ENCODE results near the gene TCF7.

TCF7 gene

GRCh38 chr5:134113902-134114875 lies at the start of gene TCF7:
Gene TCF7 (plus strand): TSS chr5:134114681. CDS start chr5:134114907, 226 bp downstream.
- DNase-seq (ENCODE audit: low spot score): peak; percentile 67

DNA sequence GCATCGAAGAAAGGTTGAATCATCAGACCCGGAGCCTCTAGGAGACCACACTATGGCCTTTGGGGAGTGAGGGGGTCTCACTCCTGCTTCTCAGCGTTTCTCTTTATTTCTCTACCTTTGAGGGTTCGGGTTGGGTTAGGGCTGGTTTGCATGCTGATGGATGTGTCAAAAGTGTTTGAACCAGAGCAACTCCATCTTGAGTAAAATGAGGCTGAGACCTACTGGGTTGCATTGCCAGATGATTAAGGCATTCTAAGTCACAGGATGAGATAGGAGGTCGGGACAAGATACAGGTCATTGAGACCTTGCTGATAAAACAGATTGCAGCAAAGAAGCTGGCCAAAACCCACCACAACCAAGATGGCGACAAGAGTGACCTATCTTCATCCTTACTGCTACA lies 44.9 kb upstream of the TCF7 start:
- DNase-seq (ENCODE audit: low spot score): no peak

DNA sequence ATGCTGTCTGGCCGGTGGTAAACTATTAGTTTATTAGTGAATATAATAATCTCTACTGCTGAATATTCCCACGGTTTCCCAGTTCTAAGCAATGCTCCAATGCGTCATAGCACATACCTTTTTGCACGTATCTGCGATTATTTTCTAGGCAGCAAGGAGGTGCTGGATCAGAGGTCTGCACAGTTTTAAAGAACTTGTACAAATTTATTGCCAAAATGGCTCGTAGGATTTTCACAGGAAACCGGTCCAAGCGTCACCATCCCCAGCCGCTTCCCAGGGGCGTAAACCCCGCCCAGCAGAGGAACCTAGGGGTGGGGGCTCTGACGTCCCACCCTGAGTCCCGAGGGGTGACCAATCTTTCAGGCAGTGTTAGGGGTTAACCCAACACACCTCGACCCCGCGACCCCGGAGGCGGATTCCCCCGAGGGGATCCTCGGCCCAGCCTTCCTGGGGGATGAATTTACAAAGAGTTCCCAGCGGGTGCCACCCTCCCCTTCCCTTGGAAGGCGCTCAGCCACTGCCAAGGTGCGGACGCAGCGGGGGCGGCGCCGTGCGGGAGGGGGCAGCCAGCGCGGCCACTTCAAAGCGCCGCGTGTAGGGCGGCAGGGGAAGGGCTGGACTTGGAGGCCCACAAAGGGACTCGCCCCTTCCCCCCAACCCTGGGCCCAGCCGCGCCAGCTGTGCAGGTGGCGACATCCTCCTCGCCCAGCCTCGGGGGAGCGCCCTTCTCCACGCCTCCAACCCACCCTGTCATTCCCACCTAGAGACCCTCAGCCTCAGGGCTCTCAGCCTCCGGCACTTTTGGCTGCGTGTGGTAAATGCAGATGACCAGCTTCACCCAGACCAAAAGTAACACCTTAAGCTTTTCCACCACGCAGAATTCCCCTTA lies 43.5 kb upstream of the TCF7 start:
- no peak for DNase-seq (ENCODE audit: low spot score)

DNA sequence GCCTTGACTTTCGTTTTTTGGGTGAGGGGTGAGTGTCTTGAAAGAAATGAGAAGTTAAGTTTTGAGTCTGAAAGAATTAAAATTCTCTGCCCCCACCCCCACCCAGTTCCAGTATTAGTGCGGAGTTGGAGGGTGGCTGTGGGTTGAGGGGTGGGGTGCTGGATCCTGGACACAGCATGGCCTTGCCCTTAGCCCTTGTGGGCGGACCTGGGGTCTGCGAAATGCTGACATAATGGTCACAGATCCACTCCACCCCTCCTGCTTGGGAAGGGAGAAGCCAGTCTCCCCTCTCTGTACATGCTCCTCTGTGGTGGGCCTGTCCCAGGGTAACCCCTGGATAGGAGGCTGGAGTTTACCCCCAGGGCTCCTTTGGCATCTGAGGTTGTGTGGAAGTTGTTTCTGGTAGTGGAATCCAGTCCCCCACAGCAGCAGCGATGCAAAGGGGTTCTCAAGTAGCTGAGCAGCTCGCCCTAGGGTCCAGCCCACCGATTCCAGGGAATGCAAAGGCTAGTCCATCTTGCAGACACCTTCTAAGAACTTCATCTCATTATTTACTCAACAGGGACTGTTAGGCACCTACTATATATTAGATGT lies 42.8 kb upstream of the TCF7 start:
- no peak for DNase-seq (ENCODE audit: low spot score)

DNA sequence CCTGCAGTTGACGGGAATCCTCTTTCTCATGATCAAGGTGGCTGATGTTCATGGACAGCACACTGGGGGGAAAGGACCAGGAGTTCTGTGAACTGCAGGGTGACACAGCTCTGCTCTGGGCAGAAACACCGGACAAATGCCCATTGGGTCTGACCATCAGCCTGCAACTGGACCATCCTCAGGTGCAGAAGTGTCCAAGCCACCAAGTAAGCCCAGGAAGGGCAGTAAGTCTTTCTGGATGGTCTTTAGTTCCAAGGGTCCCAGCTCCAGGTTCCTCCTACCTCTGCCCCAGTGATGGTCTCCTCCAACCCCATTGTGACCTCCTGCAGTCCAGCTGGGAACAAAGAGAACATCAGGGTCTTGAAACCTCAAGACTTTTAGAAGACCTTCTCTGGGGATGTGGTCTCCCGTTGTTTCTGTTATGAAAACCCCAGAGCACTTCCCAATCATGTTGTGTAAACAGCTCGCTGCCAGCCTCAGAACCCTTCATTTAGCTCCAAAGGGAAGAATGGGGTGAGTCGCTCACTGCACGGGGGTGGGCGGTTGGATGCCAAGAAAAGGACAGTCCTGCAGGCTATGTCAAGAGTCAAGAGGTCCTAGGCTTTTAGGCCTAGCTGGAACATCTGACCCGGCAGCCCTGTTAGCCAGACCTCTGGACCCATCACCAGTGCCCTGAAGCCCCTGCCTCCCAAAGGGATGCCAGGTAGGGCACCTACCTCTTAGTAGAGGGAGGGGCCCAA lies 41.8 kb upstream of the TCF7 start:
- no peak for DNase-seq (ENCODE audit: low spot score)

- DNase-seq (ENCODE audit: low spot score): no peak
Measured at GRCh38 chr5:134073404-134073803, 41.1 kb upstream of the TCF7 start.

DNA sequence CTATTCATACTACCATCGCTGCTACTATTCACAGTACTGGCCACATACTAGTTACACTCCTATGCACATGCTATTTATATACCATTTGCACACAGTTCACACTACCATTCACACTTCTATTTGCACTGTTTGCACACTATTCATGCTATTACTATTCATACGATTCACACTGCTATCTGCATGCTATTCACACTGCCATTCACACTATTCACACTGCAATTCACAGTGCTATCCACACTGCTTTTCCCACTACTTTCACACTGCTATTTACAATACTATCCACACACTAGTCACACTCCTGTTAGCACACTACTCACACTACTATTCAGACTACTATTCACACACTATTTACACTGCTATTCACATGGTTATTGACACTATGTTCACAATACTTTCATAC lies 39.4 kb upstream of the TCF7 start:
- DNase-seq (ENCODE audit: low spot score): no peak

GRCh38 chr5:134077926-134078580 lies 36.4 kb upstream of the TCF7 start:
- no peak for DNase-seq (ENCODE audit: low spot score)

GRCh38 chr5:134079748-134080581 lies 34.5 kb upstream of the TCF7 start:
- DNase-seq (ENCODE audit: low spot score): no peak

- DNase-seq (ENCODE audit: low spot score): no peak
Measured at GRCh38 chr5:134082264-134082992, 32.1 kb upstream of the TCF7 start.

GRCh38 chr5:134083517-134083916 lies 31.0 kb upstream of the TCF7 start:
- DNase-seq (ENCODE audit: low spot score): no peak

GRCh38 chr5:134084022-134084565 lies 30.4 kb upstream of the TCF7 start:
- DNase-seq (ENCODE audit: low spot score): no peak

DNA sequence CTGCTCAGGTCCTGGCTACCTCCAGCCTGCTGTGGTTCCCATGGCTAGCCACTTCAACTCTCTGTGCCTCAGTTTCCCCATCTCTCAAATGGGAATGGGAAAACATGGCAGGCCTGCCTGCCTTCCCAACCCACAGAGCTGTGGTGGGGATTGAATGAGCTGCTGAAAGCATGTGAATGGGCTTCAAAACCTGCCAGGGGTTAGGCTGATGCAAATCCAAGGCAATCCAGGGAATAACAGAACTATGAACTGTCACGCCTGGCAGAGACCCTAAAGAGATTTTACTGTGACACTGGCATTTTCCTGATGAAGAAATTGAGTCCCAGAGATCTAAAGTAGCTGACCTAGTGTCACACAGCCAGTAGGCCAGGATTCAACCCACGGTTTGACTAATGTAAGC lies 29.9 kb upstream of the TCF7 start:
- DNase-seq (ENCODE audit: low spot score): no peak

GRCh38 chr5:134085411-134085810 lies 29.1 kb upstream of the TCF7 start:
- no peak for DNase-seq (ENCODE audit: low spot score)

DNA sequence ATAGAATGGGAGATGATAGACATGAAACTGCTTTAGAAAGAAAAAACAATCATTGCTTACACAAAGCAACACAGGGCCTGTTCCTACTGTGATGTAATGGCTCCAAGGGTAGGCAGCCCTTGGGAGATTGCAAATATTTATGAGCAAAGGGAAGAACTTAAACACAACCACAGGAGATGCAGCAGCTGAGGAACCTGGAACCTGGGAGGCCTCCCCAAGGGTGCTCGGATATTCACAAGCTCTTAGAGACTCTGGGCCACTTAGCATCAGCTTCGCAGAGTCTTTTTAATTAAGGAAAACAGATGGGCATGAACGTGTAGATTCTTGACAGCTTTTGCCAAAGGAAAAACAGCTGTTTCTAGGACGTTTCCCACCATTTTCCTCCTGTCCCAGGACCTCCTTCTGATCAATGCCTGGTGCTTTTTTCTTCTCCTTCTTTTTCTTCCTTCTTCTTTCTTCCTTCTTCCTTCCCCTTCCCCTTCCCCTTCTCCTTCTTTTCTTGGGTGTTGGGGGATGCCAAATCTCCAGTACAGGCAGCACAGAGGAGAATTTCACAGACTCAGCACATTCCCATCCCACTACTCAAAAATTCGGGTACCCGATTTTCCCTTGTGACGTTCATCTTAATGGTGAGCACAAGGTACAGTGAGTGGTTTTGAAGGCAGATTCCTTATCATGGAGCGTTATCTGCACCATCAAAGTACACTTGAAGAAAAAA lies 28.1 kb upstream of the TCF7 start:
- DNase-seq (ENCODE audit: low spot score): no peak

DNA sequence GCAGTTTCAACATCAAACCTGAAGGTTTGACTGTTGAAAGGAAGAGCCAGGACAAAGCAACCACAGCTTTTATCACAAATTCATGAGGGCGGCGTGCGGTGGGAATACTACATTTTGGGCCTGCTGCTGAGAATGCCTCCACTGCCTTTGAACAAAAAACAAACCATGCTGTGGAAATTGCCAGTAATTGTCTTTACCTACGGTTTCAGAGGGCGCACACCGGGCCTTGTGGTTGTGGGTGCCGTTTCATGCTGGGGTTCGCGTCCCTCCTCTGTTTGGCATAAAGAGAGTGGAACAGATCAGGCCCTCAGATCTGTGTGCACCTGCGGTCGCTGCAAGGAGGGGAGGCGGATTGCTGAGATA lies 27.6 kb upstream of the TCF7 start:
- no peak for DNase-seq (ENCODE audit: low spot score)

GRCh38 chr5:134088291-134088690 lies 26.2 kb upstream of the TCF7 start:
- DNase-seq (ENCODE audit: low spot score): no peak

GRCh38 chr5:134088994-134089560 lies 25.4 kb upstream of the TCF7 start:
- no peak for DNase-seq (ENCODE audit: low spot score)

Measured in pons (tissue), 1 donor.